HepG2 (cell line): ENCODE measurements around the gene DIPK1A.

Experiments used
- BHLHE40 ChIP-seq: IDR thresholded peaks from 2 replicates; pipeline ENCODE4 v1.6.1; 2011; ENCODE audit warnings: low read length, improper control_type of control experiment
- SIX1 ChIP-seq: sonication (generic); formaldehyde crosslinking; IDR thresholded peaks from 2 replicates; pipeline ENCODE4 v1.4.0; 2020; ENCODE audit warnings: missing genetic modification reagents, borderline replicate concordance
- STAG1 ChIP-seq: sonication (generic); formaldehyde crosslinking; IDR thresholded peaks from 2 replicates; pipeline ENCODE4 v1.4.0; 2020; ENCODE audit warnings: missing genetic modification reagents
- ZFP36 ChIP-seq: fragments of 150-350 bp; IDR thresholded peaks from 2 replicates; pipeline ENCODE4 v1.6.1; 2018; ENCODE audit warnings: borderline replicate concordance, low read length, low read depth; ENCODE audit not compliant: partially characterized antibody
- ZNF589 ChIP-seq: sonication (generic); formaldehyde crosslinking; conservative IDR thresholded peaks from 2 replicates; pipeline ENCODE4 v1.8.0; 2022; ENCODE audit warnings: mild to moderate bottlenecking, moderate library complexity, missing genetic modification reagents
- ZNF749 ChIP-seq: sonication (generic); formaldehyde crosslinking; IDR thresholded peaks from 2 replicates; pipeline ENCODE4 v1.8.0; 2022; ENCODE audit warnings: mild to moderate bottlenecking, missing genetic modification reagents, moderate library complexity, borderline replicate concordance
- TF ChIP-seq, protein P1 (sequence below): sonication (generic); formaldehyde crosslinking; IDR thresholded peaks from 2 replicates; pipeline ENCODE4 v1.4.0; 2020; ENCODE audit warnings: missing genetic modification reagents

DNA sequence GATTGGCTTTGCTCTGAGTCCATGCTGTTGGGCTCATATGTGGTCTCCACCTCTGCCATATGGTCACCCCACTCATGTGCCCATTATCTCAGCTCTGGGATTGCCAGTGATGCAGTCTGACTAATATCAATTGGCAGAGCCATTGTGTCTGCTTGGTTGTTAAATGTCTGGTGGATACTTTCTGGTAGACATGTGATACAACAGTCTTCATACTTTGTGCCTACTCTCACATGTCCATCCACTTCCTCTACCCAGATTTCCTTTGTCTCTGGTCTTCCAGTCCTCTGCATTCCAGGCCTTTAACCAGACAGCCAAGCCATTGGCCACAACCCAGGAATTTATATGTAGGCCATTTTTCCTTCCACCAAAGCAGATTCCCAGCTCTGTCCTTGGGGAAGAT, 30.8 kb upstream of the DIPK1A start:
- TF ChIP-seq ZNF589 (CRISPR knock-in tag) (no peak), SIX1 (no peak), STAG1 (CRISPR knock-in tag) (no peak), ZFP36 (no peak), ZNF749 (CRISPR knock-in tag) (no peak), BHLHE40 (no peak)
- TF ChIP-seq, protein P1, sequence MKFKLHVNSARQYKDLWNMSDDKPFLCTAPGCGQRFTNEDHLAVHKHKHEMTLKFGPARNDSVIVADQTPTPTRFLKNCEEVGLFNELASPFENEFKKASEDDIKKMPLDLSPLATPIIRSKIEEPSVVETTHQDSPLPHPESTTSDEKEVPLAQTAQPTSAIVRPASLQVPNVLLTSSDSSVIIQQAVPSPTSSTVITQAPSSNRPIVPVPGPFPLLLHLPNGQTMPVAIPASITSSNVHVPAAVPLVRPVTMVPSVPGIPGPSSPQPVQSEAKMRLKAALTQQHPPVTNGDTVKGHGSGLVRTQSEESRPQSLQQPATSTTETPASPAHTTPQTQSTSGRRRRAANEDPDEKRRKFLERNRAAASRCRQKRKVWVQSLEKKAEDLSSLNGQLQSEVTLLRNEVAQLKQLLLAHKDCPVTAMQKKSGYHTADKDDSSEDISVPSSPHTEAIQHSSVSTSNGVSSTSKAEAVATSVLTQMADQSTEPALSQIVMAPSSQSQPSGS (CRISPR knock-in tag) = no peak
